ENCODE results near the gene UPF1. TPM values are rescaled to one million over a fixed set of nuclear protein-coding genes. Genes with fewer than 3 reads are reported as not detected.

UPF1 gene
- polyA plus RNA-seq, 1 of the 3 experiments (the other 2 are of a cell fraction): 33.3 TPM

- 44% methylated on average over 6 of the region's 6 CpGs for WGBS (ENCODE audit: low lambda C conversion rate)
Measured at GRCh38 chr19:18828786-18829185, 3.0 kb upstream of the UPF1 start.

GRCh38 chr19:18830488-18830887, 1.3 kb upstream of the UPF1 start:
- 85% methylated on average over 2 of the region's 2 CpGs for WGBS (ENCODE audit: low lambda C conversion rate)
- CTCF ChIA-PET: interaction anchor here (1.1 to 2.7 kb wide), 4 partner anchors 11 to 240 kb away, joined by 3 to 17 read pairs (median 4); no protein-coding TSS in a partner anchor
- Histone ChIP-seq H3K36me3 (replicated peaks in 1 of 2; ENCODE audit: control insufficient read depth in 1 of 2, insufficient read depth in 2 of 2, low read length in 1 of 2) (peaks cover 2 to 6% of the 10 kb centered on the region in 2 experiments), H3K9me2 (no peaks in the 10 kb centered on the region), H3K4me1 (ENCODE audit: control insufficient read depth in 1 of 2, insufficient read depth in 2 of 2, low read depth in 1 of 2, low read length in 1 of 2) (peaks cover 7 to 18% of the 10 kb centered on the region in 2 experiments; a peak in 3 of 4 replicates), H3K79me2 (ENCODE audit: insufficient read depth) (peaks cover 36% of the 10 kb centered on the region), H3K9me3 (peaks cover 6% of the 10 kb centered on the region; the same call in 1 of the 2 replicates), H3K27ac (ENCODE audit: low read depth in 2 of 2, low read length in 1 of 2) (no peak overlapping the region), H3F3A (replicated peaks; ENCODE audit: insufficient read depth) (no peaks in the 10 kb centered on the region), H3K4me2 (no peak overlapping the region), H3K4me3 (ENCODE audit: low read depth in 2 of 2, low read length in 1 of 2) (no peak overlapping the region), H2AFZ (ENCODE audit: low read depth) (no peak overlapping the region), H3K9ac (no peak overlapping the region), H3K27me3 (ENCODE audit: insufficient read depth) (no peaks in the 10 kb centered on the region), H4K20me1 (ENCODE audit: insufficient read depth) (peaks cover 32% of the 10 kb centered on the region)
- POLR2A ChIA-PET: no interaction called here
- no peak for DNase-seq
- TF ChIP-seq NFIC (IDR thresholded peaks at IDR 0.05; ENCODE audit: borderline replicate concordance): no peak

More at GRCh38 chr19:18828786-18829185, 3.0 kb upstream of the UPF1 start:
- CTCF ChIA-PET: interaction anchor here (0.8 kb wide), 1 partner anchor 235 kb away, joined by 3 read pairs; no protein-coding TSS in a partner anchor
- no peaks in the 10 kb centered on the region for H3K27me3 ChIP-seq (ENCODE audit: insufficient read depth)
- H3K36me3 ChIP-seq (replicated peaks in 1 of 2; ENCODE audit: control insufficient read depth in 1 of 2, insufficient read depth in 2 of 2, low read length in 1 of 2): no peaks in the 10 kb centered on the region
- H3K27ac ChIP-seq (ENCODE audit: low read depth in 2 of 2, low read length in 1 of 2): no peak overlapping the region
- no peak for DNase-seq
- POLR2A ChIA-PET: interaction anchor here (0.6 kb wide), 1 partner anchor 180 kb away, joined by 3 read pairs; no protein-coding TSS in a partner anchor
- no peak overlapping the region for H3K4me2 ChIP-seq
- H4K20me1 ChIP-seq (ENCODE audit: insufficient read depth): peaks cover 15% of the 10 kb centered on the region
- no peaks in the 10 kb centered on the region for H3K9me2 ChIP-seq
- peaks cover 19% of the 10 kb centered on the region for H3K79me2 ChIP-seq (ENCODE audit: insufficient read depth)
- H2AFZ ChIP-seq (ENCODE audit: low read depth): no peak overlapping the region
- no peaks in the 10 kb centered on the region for H3F3A ChIP-seq (replicated peaks; ENCODE audit: insufficient read depth)
- peaks cover 6% of the 10 kb centered on the region; the same call in 1 of the 2 replicates for H3K9me3 ChIP-seq
- no peak overlapping the region for H3K4me3 ChIP-seq (ENCODE audit: low read depth in 2 of 2, low read length in 1 of 2)
- TF ChIP-seq RCOR1 (IDR thresholded peaks at IDR 0.05; ENCODE audit: low read length) (no peak), SMC3 (IDR thresholded peaks at IDR 0.05; ENCODE audit: low read depth, low read length) (no peak), IRF3 (IDR thresholded peaks at IDR 0.05; ENCODE audit: low read depth, low read length) (no peak), FOSL2 (IDR thresholded peaks at IDR 0.05; ENCODE audit: borderline replicate concordance, low read depth) (no peak)
- H3K9ac ChIP-seq: no peak overlapping the region
- peaks cover 3 to 9% of the 10 kb centered on the region in 2 experiments; a peak in 2 of 4 replicates for H3K4me1 ChIP-seq (ENCODE audit: control insufficient read depth in 1 of 2, insufficient read depth in 2 of 2, low read depth in 1 of 2, low read length in 1 of 2)

GRCh38 chr19:18832306-18833140, 764 bp downstream of the UPF1 start:
- no peaks in the 10 kb centered on the region for H3F3A ChIP-seq (replicated peaks; ENCODE audit: insufficient read depth)
- peak overlapping the region; percentile 100 for H3K4me2 ChIP-seq
- TF ChIP-seq CTCF (IDR thresholded peaks at IDR 0.05) (peak; percentile 32), POLR2AphosphoS5 (IDR thresholded peaks at IDR 0.05; ENCODE audit: low read depth, low read length) (no peak)
- no peaks in the 10 kb centered on the region for H3K9me2 ChIP-seq
- WGBS (ENCODE audit: low lambda C conversion rate): 2% methylated on average over 21 of the region's 69 CpGs
- DNase-seq: peak; percentile 71
- peaks cover 52% of the 10 kb centered on the region for H4K20me1 ChIP-seq (ENCODE audit: insufficient read depth)
- POLR2A ChIA-PET: interaction anchor here (1.3 to 2.0 kb wide), 4 partner anchors 8 to 16 kb away, joined by 4 to 9 read pairs (median 6); no protein-coding TSS in a partner anchor
- no peak overlapping the region for H2AFZ ChIP-seq (ENCODE audit: low read depth)
- H3K27me3 ChIP-seq (ENCODE audit: insufficient read depth): no peaks in the 10 kb centered on the region
- H3K9me3 ChIP-seq: peaks cover 1% of the 10 kb centered on the region; the same call in 1 of the 2 replicates
- CTCF ChIA-PET: interaction anchor here (0.7 to 8.6 kb wide), 10 partner anchors 9 to 238 kb away, joined by 3 to 124 read pairs (median 5); no protein-coding TSS in a partner anchor
- H3K4me3 ChIP-seq (ENCODE audit: low read depth in 2 of 2, low read length in 1 of 2): peak overlapping the region; percentile 83 to 89
- peaks cover 7 to 18% of the 10 kb centered on the region in 2 experiments; a peak in 3 of 4 replicates for H3K4me1 ChIP-seq (ENCODE audit: control insufficient read depth in 1 of 2, insufficient read depth in 2 of 2, low read depth in 1 of 2, low read length in 1 of 2)
- H3K79me2 ChIP-seq (ENCODE audit: insufficient read depth): peaks cover 56% of the 10 kb centered on the region
- H3K27ac ChIP-seq (ENCODE audit: low read depth in 2 of 2, low read length in 1 of 2): peak overlapping the region; percentile 54 to 80; a peak in 3 of 4 replicates
- peaks cover 5 to 9% of the 10 kb centered on the region in 2 experiments for H3K36me3 ChIP-seq (replicated peaks in 1 of 2; ENCODE audit: control insufficient read depth in 1 of 2, insufficient read depth in 2 of 2, low read length in 1 of 2)
- peak overlapping the region; percentile 93 for H3K9ac ChIP-seq

Measured in SK-N-SH (cell line).